SK-N-SH treated with all-trans-retinoic acid at 6 μM for 48 hours (cell line): Measurements from ENCODE around the gene OR51F2.

Experiments
- ARNTL ChIP-seq: fragments of 450-650 bp; formaldehyde crosslinking; IDR thresholded peaks from 2 replicates; pipeline ENCODE4 v1.5.0; 2020; ENCODE audit warnings: low read depth, mild to moderate bottlenecking, moderate library complexity, borderline replicate concordance
- BACH2 ChIP-seq: fragments of 250-450 bp; sonication (Bioruptor Pico); IDR thresholded peaks from 2 replicates; pipeline ENCODE4 v1.9.0; 2021; ENCODE audit warnings: mild to moderate bottlenecking, borderline replicate concordance
- ESRRG ChIP-seq: fragments of 250-450 bp; sonication (Bioruptor Pico); IDR thresholded peaks from 2 replicates; pipeline ENCODE4 v1.6.1; 2021; ENCODE audit warnings: mild to moderate bottlenecking
- GLIS3 ChIP-seq: fragments of 250-450 bp; sonication (Bioruptor Pico); IDR thresholded peaks from 2 replicates; pipeline ENCODE4 v1.5.0; 2020; ENCODE audit warnings: mild to moderate bottlenecking, moderate library complexity
- ISL1 ChIP-seq: fragments of 250-450 bp; sonication (Bioruptor Pico); IDR thresholded peaks from 2 replicates; pipeline ENCODE4 v2.1.2; 2022; ENCODE audit warnings: mild to moderate bottlenecking, moderate library complexity
- PATZ1 ChIP-seq: fragments of 250-450 bp; sonication (Bioruptor Pico); IDR thresholded peaks from 2 replicates; pipeline ENCODE4 v1.8.0; 2020; ENCODE audit warnings: mild to moderate bottlenecking, moderate library complexity, borderline replicate concordance
- PPARA ChIP-seq: fragments of 250-450 bp; sonication (Bioruptor Pico); IDR thresholded peaks from 2 replicates; pipeline ENCODE4 v1.5.0; 2020; ENCODE audit warnings: mild to moderate bottlenecking, borderline replicate concordance
- RARB ChIP-seq: fragments of 250-450 bp; sonication (Bioruptor Pico); IDR thresholded peaks from 2 replicates; pipeline ENCODE4 v1.8.0; 2021; ENCODE audit warnings: mild to moderate bottlenecking, moderate library complexity
- TCF4 ChIP-seq: fragments of 250-450 bp; sonication (Bioruptor Pico); IDR thresholded peaks from 2 replicates; pipeline ENCODE4 v1.8.0; 2021; ENCODE audit warnings: mild to moderate bottlenecking, moderate library complexity, borderline replicate concordance
- ZC3H10 ChIP-seq: fragments of 250-450 bp; sonication (Bioruptor Pico); IDR thresholded peaks from 2 replicates; pipeline ENCODE4 v1.5.1; 2021; ENCODE audit warnings: mild to moderate bottlenecking, moderate library complexity
- ZFP30 ChIP-seq: fragments of 450-650 bp; formaldehyde crosslinking; IDR thresholded peaks from 2 replicates; pipeline ENCODE4 v1.5.0; 2022; ENCODE audit warnings: mild to moderate bottlenecking, moderate library complexity
- ZNF8 ChIP-seq: fragments of 450-650 bp; formaldehyde crosslinking; IDR thresholded peaks from 2 replicates; pipeline ENCODE4 v1.5.0; 2020; ENCODE audit warnings: mild to moderate bottlenecking, moderate library complexity

GRCh38 chr11:4863876-4864275 lies 42.8 kb downstream of the OR51F2 start:
- TF ChIP-seq GLIS3 (no peak), PPARA (CRISPR knock-in tag) (no peak), RARB (CRISPR knock-in tag) (no peak), ZC3H10 (CRISPR knock-in tag) (no peak), ARNTL (CRISPR knock-in tag) (no peak), PATZ1 (CRISPR knock-in tag) (no peak), ZNF8 (CRISPR knock-in tag) (no peak), ZFP30 (no peak), BACH2 (no peak), TCF4 (CRISPR knock-in tag) (no peak), ISL1 (CRISPR knock-in tag) (no peak), ESRRG (CRISPR knock-in tag) (no peak)
